GM19468 (cell line): ENCODE data around the gene RACGAP1.
"Not testable (repeated sequence)": the region's sequence is repeated elsewhere in the genome, so short reads cannot be mapped to it uniquely, and the experiment has no call there.

ENCODE experiments used
- ATAC-seq: cut with Tn5 transposase; IDR thresholded peaks from one replicate; pipeline ENCODE4 v1.9.1; 2021; ENCODE audit warnings: mild to moderate bottlenecking, moderate library complexity, moderate number of reproducible peaks; ENCODE audit not compliant: unreplicated experiment; ENCODE audit errors: extremely low read depth

The RACGAP1 gene

DNA sequence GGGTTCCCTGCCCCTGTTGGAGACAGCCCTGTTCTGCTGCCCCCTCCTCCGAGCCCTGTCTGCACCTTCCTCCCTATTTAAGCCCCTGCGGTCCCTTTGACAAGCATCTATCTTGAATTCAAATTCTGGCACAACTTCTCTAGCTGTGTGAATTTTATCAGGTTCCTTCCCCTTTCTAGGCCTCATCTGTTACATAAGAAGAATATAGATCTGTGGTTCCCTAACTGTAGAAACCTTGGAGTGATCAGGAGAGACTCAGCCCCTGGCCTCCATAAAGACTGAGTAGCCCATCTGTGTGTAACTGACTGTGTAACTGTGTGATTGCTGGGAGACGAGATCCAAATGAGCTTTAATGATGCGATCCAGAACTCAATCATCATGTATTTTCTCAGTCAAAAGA is 13.0 kb upstream of the RACGAP1 start:
- ATAC-seq: no peak

DNA sequence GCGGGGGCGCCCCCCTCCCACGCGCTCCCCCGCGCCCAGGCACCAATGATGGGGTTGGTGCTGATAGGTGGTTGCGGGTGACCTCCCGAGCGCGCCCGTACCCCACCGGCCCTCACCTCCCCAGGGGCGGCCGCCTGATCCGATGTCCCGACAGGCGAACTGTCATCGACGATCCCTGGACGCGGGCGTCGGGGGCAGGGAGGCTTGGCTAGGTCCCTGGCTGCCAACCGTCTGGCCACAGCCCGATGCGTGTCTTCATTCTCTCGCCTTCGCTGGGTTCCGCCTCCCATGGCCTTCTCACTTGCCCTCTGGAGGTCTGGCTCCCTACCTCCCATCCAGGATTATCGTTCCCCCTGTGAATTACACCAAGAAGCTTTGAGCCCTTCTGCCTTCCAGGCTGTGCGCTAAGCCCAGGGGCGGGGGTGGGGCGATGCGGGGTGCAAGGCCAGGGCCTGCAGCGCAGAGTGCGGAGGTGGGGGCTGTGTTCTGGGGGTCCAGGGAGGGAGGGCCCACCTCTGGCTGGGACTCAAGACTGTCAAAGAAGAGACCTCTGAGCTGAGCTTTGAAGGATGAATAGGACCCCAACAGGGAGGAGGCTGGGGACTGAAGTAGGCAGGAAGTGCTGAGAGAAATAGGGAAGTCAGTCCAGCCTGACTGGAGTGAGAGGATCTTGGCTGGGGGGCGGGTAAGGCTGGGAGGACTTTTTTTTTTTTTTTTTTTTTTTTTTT is 7.7 kb upstream of the RACGAP1 start:
- no peak for ATAC-seq

DNA sequence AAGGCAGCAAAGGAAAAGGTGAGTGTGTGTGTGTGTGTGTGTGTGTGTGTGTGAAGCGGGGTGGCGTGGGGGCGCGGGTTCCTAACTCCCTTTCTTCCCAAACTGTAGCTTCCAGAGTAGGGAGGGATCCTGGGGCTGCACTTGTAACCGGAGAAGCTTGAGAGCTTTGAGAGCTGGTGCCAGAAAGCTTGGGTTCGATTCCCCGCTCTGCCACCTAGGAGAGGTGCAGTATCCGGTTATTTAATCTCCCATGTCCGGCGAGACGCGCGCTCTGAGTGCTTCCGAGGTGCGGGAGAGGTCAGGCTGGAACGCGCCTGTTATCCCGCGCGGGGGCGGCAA is 7.2 kb upstream of the RACGAP1 start:
- no peak for ATAC-seq

DNA sequence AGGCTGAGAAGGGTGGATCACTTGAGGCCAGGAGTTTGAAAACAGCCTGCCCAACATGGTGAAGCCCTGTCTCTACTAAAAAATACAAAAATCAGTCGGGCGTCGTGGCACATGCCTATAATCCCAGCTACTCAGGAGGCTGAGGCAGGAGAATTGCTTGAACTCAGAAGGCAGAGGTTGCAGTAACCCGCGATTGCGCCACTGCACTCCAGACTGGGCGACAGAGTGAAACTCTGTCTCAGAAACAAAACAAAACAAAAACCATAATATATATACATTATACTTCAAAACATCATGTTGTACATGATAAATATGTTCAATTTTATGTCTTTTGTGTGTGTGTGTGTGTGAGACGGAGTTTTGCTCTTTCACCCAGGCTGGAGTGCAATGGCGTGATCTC is 5.2 kb upstream of the RACGAP1 start:
- ATAC-seq: not testable (repeated sequence)

DNA sequence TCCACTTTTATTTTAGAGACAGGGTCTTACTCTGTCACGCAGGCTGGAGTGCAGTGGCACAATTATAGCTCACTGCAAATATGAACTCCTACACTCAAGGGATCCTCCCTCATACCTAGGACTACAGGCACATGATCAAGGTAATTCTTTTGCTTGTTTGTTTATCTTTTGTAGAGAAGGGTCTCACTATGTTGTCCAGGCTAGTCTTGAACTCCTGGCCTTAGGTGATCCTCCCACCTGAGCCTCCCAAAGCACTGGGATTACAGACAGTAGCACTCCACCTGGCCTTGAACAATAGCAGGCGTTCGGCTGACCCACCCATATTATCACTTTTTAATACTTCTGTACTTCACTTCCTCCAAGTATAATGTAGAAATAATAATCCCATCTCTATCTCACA is 1.4 kb upstream of the RACGAP1 start:
- no peak for ATAC-seq

DNA sequence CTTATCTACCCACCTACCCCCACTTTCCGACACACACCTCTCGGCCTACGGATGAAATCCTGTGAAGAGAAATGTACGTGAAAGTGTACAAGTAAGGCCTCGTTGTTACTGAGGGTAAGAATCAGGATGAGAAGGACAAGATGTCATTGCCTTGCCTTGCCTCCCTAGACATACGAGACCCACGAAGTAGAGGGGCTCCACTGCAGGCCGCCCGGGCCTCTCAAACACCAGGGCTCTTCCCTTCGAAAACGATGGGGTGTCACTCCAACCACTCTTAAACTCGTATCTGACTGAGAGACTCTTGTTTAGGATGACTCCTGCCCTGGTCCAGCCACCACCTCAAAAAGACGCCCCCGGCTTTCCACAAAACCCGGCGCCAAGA is 498 bp downstream of the RACGAP1 start:
- ATAC-seq: no peak

DNA sequence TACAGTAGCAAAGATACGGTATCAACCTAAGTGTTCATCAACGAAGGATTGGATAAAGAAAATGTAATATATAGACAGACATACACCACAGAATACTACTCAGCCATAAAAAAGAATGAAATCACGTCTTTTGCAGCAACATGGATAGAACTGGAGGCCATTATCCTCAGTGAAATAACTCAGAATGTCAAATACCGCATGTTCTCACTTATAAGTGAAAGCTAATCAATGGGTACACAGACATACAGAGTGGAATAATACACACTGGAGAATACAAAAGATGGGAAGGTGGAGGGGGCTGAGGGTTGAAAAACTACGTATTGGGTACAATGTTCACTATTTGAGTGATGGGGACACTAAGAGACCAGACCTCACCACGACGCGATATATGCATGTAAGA is 1.1 kb downstream of the RACGAP1 start:
- no peak for ATAC-seq

DNA sequence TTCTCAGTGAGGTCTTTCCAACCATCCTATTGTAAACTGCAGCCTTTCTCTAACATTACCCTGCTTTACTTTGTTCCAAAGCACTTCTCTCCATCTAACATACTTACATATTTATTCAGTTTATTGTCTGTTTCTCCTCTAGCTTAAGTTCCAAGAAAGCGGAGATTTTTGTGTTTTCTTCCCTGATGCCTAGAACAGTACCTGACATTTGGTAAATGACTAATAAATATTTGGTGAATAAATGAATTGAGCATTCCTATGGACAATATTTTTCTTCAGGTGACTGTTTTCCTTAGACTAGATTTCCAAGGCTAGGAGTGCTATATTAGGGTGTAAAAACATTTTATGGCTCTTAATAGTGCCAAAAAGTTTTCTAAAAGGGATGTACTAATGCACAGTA is 2.4 kb downstream of the RACGAP1 start:
- no peak for ATAC-seq

DNA sequence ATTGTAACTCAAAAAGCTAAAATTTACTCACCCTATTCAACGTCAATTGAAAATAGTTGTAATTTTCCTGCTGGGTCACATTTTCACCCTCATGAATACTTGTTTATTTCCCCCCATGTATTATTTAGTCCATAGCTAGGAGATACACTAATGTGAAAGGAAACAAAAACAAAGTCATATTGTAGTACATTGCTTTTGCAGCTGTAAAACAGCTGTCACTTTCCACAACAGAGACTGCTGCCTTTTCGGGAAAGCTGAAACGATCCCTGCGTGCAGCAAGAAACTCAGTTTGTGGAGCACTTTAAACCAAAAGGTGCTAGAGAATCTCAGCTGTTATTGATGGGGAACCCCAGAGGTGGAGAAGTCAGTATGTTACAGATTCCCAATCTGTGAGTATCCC is 4.3 kb downstream of the RACGAP1 start:
- ATAC-seq: no peak

DNA sequence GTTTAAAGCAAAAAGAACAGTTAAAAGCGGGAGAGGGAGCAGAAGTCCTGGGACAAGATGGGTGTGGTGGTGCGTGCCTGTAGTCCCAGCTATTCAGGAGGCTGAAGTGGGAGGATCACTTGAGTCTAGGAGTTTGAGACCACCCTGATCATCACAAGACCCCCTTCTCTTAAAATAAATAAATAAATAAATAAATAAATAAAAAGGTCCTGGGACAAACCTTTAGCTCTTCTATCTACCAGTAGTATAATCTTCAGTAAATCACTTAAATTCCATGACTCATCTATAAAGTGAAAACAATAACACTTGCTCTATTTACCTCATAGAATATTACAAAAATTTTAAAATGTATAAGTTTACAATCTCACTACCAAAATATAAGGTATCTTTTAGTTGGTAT is 5.8 kb downstream of the RACGAP1 start:
- no peak for ATAC-seq

DNA sequence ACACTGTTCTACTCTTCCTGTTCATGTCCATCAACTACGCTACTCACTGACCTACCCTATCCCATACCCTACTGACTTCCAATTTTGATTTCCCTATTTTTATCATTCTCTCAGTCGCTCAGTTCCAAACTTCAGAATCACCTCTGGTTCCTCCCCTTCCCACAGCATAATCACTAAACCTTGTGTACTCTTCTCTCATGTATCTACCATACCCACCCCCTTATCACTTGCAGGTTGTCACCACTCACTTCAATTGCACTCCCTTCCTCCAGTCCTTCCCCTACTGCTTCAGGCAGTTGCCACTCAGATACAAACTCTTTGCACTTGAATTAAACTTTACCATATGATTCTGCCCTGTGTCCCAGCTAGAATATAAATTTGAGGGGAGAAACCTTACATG is 6.3 kb downstream of the RACGAP1 start:
- ATAC-seq: no peak

DNA sequence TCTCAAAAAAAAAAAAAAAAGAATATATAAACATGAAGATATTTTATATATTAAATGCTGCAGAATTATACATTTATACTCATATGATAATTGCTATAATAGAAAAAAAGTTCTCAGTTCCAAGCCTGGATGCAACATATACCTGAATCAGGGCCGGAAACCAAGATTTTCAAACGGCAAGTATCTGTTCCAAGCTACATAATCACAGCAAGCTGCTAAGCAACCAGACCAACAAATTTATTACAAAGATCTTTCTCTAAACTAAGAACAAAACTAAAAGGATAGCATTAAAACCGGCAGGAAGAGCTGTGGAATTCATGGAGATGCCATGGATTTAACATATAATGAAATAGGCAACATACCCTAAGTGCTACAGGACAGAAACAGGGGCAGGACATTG is 7.1 kb downstream of the RACGAP1 start:
- no peak for ATAC-seq

DNA sequence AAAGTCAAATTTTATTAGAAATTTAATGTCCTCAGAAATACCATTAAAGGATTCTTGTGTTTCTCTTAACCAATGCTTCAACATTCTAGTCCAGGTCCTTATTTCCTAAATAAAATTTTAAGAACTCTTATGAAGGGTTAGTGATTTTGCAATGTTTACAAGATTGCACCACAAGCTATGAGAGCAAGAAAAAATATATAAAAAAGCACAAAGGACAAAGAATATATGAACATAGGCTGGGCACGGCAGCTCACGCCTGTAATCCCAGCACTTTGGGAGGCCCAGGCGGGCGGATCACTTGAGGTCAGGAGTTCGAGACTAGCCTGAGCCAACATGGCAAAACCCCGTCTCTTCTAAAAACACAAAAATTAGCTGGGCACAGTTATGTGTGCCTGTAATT is 7.7 kb downstream of the RACGAP1 start:
- no peak for ATAC-seq

DNA sequence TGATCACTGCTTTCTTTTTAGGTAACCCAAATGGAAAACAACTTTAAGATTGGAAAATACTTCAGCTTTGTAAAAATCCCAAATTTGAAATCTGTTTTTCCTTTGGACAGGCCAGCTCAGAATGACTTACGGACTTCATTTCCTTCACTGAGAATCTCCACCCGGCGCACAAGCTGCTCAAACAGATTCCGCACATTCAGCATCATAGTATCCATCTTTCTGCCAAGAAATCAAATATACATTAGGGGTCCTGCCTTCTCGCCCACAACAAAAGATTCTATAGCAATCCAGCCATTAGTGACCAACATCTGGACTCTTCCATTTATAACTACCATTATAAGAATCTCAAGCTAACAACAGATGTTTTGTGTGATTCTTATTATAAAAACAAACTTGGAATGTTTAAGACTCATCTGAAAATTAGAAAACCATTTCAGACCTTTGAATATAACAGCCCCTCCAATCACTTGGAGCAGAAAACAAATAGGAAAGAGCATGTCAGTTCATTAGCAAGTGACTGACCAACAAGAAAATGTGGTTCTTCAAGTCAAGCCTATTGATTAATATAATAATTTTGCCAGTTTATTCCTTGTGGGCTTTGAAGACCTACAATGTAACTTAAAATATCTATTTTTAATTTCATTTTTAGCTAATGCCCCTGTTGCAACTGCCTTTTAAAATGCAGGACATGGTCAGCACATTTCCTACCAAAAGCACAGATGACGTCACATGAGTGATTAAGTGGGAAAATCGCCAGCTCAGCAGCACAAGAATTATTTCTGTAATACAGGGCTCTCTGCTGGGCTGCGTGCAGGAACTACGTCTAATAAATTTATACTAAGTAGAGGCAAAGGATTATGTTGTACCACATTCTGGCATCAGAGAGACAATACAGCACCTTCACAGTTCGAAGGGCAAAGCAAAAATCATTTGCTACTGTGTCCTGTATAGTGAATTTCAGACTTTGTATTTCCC is 8.5 kb downstream of the RACGAP1 start:
- no peak for ATAC-seq

DNA sequence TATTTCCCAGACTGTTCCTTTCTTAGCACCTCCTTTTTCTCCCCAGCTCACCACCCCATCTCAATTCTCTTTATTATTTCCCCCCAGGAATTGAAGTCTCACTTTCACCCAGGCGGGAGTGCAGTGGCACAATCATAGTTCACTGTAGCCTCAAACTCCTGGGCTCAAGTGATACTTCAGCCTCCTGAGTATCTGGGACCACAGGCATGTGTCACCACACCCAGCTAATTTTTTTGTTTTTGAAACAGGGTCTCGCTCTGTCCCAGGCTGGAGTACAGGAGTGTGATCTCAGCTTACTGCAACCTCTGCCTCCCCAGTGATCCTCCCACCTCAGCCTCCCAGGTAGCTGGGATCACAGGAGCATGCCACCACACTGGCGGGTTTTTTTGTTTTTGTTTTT is 11.0 kb downstream of the RACGAP1 start:
- ATAC-seq: no peak

DNA sequence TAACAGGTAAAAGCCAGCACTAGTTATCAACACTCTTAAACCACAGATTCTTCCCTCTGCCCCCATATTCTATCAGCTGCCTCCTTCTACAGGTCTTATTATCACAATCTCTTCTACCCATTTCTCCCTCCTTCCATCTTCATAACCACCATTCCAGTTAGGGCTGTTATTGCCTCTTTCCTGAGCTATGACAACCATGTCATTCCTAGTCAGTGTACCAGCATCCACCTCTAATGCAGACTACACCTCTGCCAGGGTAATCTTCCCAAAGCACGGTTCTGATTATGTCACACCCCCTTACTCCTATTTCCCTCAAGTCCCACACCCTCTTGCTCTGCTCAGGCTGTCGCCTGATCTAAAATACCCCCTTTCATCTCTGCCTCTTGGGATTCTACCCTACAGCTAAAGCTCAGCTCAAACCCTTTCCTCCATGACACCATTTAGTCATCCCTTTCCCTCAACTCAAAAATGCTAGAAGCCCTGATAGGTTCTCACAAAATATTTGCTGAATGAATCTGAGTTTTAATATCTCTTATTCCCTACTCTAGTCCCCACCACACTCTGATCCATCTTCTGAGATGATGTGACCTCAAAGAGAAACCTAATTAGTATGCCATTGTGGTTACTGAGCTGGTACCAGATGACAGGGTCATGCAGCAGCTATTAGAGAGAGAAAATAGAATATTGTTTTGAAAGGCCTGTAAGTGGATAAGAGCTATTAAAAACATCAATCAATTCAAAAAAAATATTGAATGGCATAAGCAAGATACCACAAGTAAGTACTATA is 11.7 kb downstream of the RACGAP1 start:
- no peak for ATAC-seq

DNA sequence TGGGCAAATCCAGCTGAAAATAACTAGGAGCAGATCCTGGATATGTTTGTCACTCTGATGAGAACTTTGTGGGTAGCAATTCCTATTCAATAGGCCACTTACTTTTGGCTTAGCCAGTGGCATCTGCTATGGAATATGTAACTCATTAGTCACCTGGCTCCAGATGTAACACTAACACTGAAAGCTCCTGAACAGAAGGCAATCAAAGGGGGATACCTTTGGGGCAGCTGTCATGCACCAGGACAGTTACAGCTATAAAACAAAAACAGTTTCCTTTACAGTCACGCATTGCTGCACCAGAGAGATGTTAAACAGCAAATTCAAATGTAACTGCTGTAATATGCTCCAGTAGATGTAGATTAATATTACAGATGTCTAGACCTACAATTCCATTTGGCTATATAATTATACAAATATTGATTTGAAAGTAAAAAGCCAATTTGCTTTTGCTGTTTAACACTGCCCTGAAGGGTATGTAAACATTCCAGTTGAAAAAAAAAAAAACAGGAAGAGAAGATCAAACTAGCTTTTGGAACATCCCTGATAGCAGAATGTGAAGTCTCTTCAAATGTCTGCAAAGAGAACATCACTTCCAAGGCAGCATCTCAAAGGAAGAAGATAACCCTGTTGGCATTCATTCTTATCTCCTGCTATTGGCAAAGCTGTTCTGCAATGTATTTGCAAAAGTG is 18.4 kb downstream of the RACGAP1 start:
- no peak for ATAC-seq

DNA sequence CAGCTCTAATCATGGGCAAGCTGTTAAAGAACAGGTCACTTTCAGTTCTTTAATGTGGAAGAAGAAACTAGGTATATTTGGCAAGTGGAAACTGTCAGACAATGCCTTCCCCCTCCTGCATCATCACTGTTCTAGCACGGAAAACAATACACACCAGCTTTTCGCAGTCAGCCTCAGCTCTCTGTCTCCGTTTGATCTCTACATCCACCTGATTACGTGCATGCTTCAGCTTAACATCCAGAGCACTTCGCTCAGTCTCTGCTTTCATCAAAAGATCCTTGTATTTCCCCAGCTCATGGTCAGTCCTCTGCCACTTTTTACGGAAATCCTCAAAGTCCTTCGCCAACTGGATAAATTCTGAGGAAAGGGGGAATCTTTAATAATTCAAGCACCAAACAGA is 19.0 kb downstream of the RACGAP1 start:
- no peak for ATAC-seq

DNA sequence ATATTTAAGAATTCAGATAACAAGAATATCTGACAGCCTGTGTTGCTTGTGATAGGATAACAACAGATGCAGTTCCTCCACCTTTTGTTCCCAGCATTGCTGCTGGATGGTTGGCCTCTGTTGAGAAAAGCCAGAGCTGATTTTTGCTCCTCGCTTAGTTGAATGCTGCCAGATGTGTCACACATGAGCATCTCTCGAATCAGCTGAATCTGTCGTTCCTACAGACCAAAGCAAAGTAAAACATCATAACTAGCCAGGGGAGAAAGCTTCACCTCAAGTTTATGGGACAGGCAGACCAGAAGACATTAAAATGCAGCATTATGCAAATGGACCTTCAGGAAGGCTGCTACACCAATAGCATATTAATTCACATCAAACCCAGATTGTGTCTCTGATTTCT is 20.1 kb downstream of the RACGAP1 start:
- no peak for ATAC-seq

DNA sequence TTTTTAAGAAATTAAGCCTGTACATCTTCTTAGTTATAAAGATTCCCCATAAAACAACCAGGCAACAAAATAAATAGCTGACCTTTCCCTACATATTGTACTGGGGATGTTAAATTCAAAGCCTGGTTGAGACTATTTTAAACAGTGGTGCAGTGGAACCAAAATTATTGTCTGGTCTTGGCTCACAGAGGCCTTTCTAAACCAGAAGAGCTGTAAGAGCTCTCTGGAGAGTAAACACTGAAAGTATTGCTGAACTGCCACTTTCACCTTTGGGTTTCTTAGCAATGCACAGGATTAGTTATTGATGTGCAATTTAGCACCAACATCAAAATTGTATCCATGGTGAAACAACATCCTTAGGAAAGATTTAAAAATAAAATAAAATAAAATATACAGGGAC is 20.6 kb downstream of the RACGAP1 start:
- ATAC-seq: no peak
